GM19328 (cell line): ENCODE results near the gene DUOX2.
"Not testable (repeated sequence)": the region's sequence is repeated elsewhere in the genome, so short reads cannot be mapped to it uniquely, and the experiment has no call there.

Experiments
- ATAC-seq: cut with Tn5 transposase; IDR thresholded peaks from one replicate; pipeline ENCODE4 v1.9.1; 2021; ENCODE audit warnings: mild to moderate bottlenecking, moderate library complexity; ENCODE audit not compliant: unreplicated experiment

Gene DUOX2

DNA sequence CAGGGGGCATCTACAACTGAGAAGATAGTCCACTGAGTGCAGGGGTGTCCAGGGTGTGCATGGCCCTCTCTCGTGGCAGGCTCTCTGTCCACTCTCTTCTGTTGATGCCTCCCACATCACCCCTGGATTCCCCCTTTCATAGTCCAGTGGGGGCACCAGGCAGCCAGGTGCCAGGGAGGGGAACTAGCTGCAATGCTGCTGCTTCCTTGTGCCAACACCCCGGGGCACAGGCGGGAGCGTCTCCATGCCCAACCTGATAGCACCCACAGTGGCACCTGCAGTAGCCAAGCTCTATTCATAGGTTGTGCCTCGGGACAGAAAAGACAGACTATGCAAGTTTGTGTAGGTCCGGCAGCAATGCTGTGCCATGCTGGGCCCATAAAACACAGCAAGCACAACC is 11.7 kb downstream of the DUOX2 start:
- ATAC-seq, result no peak

DNA sequence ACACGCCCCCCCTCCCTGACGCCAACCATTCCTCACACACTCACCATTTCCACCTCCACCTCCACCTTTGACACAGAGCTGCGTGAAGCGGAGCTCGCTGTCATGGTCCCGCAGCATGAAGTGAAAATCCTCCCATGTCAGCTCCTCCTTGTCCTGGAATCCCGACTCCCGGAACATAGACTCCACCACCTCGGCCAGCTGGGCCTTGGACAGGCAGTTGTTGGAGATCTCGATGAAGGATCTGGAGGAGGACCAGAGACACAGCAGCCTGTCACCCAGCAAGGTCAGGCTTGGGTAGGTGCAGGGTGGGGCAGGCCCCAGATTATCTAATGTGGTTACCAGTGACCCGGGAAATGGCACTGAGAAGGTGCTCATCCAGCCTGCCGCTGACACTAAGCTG is 12.2 kb downstream of the DUOX2 start:
- no peak for ATAC-seq

DNA sequence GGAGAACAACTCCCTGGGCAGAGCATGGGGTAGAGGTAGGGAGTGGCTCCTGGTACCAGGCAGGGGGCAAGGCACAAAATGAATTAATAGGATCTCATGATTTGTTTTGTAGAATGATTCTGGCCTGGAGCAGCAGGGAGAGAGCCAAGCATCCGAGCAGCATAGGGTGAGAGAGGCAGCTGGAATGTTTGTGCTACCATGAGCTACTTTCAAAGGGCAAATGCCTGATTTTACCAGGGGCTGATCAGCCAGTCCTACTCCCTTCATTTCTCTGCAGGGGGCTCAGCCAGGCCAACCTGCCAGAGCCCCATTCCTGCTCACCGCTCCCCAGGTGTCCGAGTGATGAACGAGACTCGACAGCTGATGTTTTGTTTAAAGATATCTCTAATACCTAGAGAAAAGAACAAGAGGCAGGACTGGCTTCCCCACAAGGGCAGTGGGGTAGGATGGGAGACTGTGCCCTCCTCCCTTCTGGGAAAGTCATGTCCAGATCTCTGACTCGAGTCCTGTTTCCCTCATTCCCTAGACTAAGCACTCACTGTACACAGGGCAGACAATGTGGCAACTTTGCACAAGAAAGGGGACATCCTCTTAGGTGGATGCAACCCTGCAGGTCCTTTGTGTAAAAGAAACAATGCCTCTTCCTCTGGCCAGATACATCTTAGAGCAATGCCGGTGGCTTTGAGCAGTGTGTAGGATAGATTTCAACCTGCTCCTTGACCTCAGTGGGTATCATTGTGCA is 12.9 kb downstream of the DUOX2 start:
- ATAC-seq, result no peak

DNA sequence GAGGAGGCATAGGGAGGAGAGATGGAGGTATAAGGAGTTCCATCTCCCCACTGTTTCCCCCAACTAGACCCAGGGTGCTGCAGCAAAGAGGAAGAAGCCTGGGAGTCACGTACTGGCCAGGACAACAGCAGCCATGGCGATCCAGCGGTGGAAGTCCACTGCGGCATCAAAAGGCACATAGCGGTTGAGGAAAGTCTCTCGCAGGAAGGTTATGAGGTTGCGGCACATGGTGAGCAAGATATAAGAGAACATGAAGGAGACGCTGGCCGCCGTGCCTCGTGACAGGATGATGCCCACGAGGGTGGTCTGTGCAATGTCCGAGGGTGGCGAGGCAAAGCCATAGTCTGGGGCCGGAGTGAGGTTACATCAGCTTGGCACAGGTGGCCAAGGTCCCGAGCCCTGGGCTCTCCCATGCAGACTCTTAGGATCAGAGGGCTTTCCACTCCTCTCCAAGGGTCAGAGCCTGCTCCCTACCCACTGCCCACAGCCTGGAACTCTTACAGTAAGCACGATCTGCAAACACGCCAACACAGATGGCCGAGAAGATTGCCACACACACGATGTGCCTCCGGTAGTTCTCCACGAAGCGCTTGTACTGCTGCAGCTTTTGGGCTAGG is 14.3 kb downstream of the DUOX2 start:
- no peak for ATAC-seq

DNA sequence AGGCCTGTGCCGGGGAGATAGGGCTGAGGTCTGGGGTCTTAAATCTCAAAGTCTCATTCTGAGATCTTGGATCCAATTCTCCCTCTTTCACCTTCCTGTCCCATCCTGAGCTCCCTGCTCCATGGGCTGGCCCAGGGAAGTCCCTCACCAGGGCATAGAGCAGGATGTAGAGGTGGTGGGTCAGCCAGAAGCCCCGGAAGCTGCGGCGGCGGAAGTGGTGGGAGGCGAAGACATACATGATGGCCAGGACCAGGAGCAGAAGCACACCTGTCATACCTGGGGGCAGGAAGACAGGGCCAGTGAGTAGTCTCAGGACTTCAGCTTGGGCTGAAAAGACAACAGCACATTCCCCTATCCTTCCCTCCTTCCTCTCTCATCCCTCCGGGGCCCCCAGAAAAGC is 16.5 kb downstream of the DUOX2 start:
- ATAC-seq, result no peak

DNA sequence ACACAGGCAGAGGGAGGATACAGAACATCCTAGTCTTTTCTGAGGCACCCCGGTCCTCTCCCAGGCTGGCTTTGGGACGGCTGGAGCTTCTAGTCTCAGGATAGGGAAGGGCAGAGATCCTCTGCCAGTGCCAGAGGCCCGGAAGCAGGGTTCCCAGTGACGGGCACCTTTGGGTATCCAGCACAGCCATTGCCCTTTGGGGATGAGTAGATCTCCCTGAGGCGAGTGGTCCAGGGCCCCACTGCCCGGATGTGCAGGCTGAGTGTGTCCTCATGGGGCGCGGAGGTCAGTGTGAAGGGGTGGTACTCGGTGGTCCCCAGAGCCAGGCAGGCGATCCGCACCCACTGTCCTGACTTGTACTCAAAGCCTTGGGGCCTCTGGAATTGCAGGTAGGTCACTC is 18.3 kb downstream of the DUOX2 start:
- no peak for ATAC-seq

DNA sequence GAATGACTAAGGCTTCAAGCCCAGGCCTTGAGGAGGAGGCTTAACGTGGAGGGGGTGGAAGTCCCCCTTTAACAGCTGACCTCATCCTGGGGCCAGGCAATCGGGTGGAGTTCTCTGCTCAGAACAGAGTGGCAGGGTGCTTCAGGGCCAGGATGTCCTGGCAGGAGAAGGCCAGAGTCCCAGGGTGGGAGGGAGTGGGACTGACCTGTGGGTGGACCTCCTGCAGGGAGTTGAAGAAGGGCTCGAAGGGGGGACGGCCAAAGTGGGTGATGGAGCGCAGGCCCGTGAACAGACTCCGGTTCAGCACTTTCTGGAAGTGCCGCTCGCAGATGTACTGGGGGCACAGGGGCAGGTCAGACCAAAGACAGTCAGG is 19.6 kb downstream of the DUOX2 start:
- no peak for ATAC-seq

DNA sequence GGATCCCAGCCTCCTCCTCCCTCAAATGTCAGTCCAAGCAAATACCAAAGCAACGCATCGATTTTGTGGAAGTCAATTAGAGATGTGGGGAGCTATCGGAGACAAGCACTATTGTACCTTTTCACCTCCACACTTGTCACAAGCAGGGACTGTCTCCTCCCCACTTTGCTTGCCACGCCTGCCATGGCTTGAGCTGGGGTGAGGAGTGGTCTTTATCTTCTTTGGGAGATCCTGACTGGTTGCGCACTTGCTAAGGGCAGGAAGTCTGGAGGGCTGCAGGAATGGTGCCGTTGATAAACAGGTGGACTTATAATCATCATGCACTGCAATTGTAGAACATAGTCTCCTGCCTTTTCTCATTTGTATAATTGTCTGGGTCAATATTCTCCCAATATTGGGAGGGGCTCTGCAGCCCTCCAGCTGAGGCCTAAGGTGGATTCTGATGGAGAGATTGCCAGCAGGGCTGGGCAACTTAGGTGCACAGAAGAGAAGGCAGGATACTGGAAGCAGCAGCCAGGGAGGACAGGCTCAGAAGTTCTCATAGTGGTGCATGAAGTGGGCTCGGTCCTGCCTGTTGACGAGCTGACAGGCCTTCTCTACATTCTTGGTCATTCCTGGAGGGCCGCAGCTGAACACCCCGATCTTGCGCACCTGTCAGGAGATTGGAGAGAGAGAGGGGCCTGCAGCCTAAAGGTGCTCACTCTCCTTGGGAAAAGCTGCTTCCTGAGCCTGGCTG is 20.2 kb downstream of the DUOX2 start:
- ATAC-seq, result no peak

DNA sequence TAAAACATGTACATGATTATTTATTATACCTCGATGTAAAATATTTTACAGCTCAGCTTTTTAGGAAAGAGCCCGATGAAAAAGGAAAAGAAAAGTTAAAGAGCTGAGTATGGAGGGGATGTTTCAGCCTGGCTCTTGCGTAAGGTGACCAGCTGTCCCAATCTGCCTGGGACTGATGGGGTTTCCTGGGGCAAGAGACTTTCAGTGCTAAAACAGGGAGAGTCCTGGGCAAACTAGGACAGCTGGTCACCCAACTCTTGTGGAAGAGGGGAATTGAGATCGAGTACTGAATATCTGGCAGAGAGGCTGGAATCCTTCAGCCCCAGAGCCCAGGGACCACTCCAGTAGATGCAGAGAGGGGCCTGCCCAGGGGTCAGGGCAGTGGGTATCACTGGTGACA is 21.0 kb downstream of the DUOX2 start:
- ATAC-seq, result no peak

DNA sequence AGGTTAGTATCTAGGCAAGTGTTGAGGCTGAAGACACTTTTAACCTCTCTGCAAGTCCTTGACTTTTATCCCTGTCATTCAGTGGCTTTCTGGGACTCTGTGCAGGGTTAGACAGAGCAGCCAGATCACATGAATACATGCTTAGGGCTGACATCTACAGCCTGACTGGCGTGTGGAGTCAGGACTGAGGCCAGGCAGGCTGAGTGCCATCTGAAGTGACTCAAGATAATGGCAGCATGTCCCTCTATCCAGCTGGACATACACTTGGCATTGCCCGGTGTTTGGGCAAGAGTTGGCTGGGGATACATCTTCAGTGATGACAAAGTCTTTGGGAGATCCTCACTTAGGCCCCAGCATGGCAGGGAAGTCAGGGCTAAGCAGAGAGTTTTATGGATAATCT is 22.4 kb downstream of the DUOX2 start:
- ATAC-seq, result no peak

DNA sequence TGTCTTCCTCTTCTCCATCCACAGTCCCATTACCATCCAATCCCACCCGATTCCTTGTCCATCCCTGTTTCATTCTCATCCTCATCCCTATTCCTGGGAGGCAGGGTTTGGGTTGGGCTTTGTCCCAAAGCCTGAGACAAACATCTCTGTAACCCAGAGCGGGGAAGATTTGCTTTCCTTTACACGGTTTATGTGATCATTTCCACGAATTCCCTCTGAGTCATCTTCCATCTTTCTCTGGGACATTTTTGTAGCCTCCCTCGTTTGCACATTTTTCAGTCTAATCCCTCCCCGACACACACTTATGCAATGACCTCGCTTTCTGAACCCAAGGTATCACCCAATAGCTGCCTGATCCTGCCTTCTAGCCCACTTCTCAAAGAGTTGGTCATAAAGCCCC is 22.8 kb downstream of the DUOX2 start:
- ATAC-seq, result no peak

DNA sequence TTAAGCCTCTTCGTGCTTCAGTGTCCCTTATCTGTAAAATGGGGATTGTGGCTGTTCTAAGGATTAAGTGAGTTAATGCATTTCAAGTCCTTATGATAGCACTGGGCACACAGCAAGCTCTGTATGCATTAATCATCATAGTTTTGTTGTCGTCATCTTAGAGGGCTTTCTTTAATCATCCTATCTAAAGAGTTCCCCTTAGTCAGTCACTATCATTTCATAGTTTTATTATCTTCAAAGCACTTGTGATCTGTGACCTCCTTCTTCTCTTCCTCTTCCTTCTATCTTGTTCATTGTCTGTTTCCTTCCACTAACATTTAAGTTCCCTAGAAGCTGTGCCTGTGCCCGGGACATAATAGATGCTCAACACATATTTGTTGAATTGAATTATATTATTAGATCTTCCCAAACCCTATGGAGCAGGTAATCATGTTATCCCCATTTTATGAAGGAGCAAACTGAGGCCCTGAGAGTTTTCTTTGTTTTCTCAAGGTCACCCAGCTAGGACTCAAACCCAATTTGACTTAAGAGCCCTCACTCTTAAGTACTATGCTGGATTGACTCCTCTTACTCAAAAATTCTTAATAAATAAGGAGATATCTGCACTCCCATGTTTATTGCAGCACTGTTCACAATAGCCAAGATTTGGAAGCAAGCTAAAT is 24.1 kb downstream of the DUOX2 start:
- no peak for ATAC-seq

DNA sequence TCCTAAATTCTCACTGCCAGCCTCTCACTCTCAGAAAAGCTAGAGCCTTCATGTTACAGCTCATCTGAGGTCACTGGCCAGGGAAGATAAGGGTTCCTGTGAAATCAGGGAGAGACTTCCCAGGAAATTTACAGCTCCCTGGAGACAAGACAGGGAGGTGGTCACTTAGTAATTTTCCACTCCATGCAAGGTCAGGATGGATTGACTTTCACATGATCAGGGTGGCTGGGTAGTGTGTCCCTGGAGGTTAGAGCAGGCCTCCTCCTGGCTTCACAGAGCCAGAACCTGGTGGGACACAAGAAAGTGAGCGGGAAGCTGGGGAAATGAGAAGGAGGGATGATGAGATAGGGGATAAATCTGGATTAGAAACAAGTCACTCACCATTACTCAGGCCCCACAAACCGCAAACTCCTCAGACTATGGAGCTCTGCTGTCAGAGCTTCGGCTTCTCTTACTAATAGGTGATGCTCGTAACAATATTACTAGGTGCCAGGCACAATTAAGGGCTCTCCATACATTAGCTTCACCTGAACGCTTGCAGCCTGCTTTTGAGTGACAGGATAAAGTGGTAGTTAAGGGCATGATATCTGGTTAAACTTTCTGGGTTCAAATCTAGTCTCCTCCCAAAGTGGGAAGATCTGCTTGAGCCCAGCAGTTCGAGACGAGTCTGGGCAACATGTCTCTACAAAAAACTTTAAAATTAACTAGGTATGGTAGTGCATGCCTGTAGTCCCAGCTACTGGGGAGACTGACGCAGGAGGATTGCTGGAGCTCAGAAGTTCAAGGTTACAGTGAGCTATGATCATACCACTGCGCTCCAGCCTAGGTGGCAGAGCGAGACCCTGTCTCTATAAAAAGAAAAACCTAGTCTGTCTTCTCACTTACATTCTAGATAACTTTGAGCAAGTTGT is 24.9 kb downstream of the DUOX2 start:
- ATAC-seq, result no peak

DNA sequence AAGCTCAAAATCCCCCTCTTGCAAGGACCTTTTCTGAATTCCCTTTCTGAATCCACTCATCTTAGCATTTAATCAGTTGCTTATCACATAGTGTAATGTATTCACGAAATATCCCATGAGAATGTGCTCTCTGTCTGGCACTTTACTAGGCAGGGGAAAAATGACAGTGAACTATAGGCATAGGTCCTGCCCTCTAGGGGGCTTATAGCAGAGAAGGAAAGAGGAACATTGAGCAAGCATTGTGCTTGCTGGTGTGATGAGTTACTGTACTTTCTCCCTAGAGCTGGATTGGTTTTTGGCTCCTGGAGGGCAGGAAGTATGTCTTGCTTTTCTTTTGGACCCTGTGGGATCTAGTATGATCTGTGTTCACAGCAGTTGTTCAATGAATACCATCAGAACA is 26.5 kb downstream of the DUOX2 start:
- no peak for ATAC-seq

DNA sequence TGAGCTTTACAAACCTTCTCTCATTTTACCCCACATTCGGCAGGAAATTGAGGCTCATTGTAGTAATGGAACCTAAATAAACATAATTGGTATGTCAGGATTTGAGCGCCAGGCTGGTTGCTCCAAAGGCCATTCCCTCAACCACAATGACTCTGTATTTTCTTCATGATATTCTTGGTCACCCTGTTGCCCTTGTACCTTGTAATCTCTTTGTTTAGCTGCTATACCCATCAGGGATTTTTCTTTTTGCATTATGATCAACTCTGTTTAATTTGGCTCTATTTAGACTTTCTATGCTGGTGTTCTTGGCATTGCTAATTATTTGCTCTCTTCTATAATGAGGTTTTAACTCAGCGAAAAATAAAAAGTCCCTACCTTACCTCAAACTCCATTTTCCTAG is 29.8 kb downstream of the DUOX2 start:
- ATAC-seq, result no peak

DNA sequence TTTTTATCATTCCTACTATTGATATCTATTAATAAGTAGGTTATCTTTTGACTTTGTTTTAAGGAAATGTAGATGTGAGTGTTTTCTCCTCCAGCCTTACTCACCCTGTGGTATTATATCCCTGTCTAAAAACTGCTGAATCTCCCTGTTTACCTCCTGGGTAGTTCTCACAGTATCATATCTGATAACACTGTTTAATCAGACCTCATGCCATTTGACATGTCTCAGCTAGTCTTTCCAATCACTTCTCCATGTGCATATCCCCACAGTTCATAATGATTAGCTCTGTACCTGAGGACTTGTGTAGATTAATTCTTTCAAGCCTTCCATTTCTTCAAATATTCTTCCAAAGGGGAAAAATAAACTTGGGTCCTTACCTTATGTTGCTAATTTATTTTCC is 30.7 kb downstream of the DUOX2 start:
- ATAC-seq, result no peak

DNA sequence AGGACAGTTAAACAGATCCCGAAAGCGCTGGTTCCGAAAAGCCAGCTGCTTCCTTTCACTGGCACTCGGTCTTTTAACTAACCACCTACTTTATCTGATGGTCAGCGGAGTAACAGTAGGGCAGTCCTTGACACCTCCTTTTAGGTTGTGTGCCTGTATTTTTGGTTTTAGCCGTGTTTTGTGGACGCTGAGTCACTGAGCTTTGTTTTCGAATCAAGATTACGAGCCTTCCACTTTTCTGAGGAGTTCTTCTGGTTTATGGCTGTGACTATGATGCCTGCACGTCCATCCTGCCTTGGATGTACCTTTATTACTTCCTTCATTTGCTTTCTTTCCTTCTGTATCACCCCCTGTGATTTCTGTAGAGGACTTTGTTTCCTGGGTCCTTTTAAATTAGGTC is 31.6 kb downstream of the DUOX2 start:
- ATAC-seq, result not testable (repeated sequence)

DNA sequence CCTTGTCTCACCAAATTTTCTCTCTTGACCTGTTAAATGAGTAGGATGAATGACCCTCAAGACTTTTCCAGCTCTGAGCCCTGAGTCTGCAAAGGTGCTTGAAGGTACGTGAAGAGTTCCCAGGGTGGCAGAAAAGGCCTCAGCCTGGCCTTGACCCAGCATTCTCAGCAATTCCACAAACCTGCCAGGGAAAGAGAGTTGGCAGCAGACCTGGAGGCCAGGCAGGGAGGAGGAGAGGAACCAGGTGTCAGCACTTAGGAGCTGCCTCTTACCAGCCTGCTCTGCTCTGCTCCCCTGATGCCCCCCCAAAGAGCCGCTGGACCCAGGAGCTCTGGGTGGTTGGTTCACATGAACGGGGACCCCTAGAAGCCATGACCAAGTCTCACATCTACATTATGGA is 33.4 kb downstream of the DUOX2 start:
- ATAC-seq, result not testable (repeated sequence)

DNA sequence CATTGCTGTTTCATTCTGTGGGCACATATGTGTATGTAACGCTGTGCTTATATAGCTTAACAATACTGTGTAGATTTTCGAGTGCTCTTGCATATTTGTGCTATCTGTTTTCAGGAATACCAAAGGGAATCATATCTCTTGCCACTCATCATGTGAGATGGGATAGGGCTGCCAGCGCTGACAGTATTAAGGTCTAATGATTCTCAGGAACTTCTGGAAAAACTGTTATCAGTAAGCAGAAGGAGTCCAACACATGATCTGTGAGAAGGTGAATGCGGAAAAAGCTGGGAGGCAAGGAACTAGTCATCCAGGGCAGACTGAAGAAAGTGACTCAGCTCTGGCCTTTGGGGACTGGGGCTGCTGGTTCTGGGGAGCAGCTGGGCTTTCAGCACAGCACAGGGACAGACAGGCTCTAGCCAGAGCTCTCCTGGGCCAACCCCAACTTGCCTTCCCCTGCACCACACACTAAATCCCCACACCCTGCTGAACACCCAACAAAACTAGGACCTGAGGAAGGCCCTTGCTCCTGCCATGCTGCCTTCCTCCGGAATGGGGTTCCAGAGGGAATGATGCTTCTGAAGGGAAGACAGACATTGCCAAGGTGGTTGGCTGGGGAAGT is 34.2 kb downstream of the DUOX2 start:
- ATAC-seq, result not testable (repeated sequence)

DNA sequence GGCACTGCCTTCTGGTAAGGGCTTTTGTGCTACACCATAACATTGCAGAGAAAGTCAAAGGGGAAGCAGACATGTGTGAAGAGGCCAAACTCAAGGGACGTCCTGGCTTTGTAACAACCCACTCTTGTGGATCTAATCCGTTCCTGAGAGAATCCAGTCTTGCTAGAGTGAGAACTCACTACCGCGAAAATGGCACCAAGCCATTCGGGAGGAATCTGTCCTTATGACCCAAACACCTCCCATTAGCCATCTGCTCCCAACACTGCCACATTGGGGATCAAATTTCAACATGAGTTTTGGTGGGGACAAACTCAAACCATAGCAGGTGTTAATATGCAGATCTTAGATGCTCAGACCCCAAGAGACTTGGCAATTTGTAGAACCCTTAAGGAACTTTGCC is 34.8 kb downstream of the DUOX2 start:
- not testable (repeated sequence) for ATAC-seq
